ENCODE data around the gene KSR2. TPM values are rescaled to one million over a fixed set of nuclear protein-coding genes. Genes with fewer than 3 reads are reported as not detected.

The KSR2 gene
- total and polyA plus RNA-seq, 2 donors (not counting 3 experiments of a cell fraction or from before 2014, with no cell fraction given), result 2.1 to 5.2 TPM

DNA sequence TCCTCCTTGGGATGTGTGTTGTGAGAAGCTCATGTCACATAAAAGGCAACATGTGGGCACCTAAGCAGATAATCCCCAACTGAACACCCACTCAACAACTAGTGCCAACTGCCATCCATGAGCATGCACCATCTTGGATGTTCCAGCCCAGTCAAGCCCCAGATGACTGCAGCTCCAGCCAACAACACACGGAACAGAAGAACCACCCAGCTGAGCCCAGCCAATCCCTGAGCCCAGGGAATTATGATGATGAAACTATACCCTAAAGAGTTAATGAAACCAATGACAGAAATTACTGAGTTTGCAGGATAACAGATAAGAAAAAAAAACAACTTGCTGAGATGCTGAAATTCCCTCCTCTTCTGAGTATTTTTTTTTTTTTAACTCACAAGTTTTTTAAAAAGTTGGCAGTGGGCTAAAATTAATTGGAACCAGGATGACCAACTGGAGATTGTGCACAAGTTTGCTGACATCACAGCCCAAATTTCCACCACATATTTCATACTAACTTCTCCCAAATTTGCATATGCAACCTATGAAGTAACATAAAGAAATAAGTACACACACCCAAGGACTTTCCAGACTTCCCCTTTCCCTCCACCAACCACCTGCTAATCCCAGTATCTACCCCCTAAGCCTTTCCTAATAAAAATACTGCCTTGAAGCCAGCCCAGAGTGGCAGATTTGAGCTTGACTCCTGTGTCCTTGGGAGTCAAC is 124.5 kb downstream of the KSR2 start:
- no peak for FAIRE-seq
- BruUV-seq (replicated peaks), result no TSS peak

GRCh38 chr12:117842630-117843029 is 126.2 kb downstream of the KSR2 start:
- BruUV-seq (replicated peaks), result no TSS peak
- ChIA-PET POLR2A (no interaction called here), CTCF (interaction anchor here (1.1 to 1.9 kb wide), 2 partner anchors 14 to 606 kb away, joined by 3 to 11 read pairs; no protein-coding TSS in a partner anchor)
- Histone ChIP-seq H3K27ac (ENCODE audit: insufficient read depth, low read depth, low read length) (no peak overlapping the region), H3K4me3 (replicated peaks in 1 of 3; ENCODE audit: insufficient read depth in 1 of 3, low read depth in 1 of 3, low read length in 3 of 3) (no peak overlapping the region), H3K9me1 (replicated peaks; ENCODE audit: control insufficient read depth, extremely low read depth, insufficient read depth, low read length) (no peaks in the 10 kb centered on the region), H3K4me2 (ENCODE audit: insufficient read depth, low read length) (no peak overlapping the region), H3K9me3 (replicated peaks; ENCODE audit: control insufficient read depth, insufficient read depth, low read length) (no peaks in the 10 kb centered on the region), H2AFZ (ENCODE audit: low read depth, low read length) (no peak overlapping the region), H3K36me3 (ENCODE audit: control insufficient read depth in 2 of 2, extremely low read depth in 1 of 2, insufficient read depth in 2 of 2, low read length in 2 of 2) (no peaks in the 10 kb centered on the region), H3K9ac (replicated peaks; ENCODE audit: extremely low read depth, insufficient read depth, low read length) (no peak overlapping the region), H3K79me2 (ENCODE audit: control insufficient read depth, insufficient read depth, low read length) (no peaks in the 10 kb centered on the region), H3K27me3 (ENCODE audit: control insufficient read depth in 2 of 2, insufficient read depth in 2 of 2, low read length in 2 of 2) (peaks cover under 1 to 3% of the 10 kb centered on the region in 2 experiments), H4K20me1 (replicated peaks; ENCODE audit: control insufficient read depth, extremely low read depth, insufficient read depth, low read length) (no peaks in the 10 kb centered on the region), H3K4me1 (ENCODE audit: control insufficient read depth, extremely low read depth, insufficient read depth, low read length) (no peaks in the 10 kb centered on the region)
- TF ChIP-seq POLR2AphosphoS5 (IDR thresholded peaks at IDR 0.05; ENCODE audit: insufficient read depth, low read depth, low read length), result no peak
- TF ChIP-seq EZH2 (IDR thresholded peaks at IDR 0.05; ENCODE audit: borderline replicate concordance, low read depth, low read length, severe bottlenecking), result no peak
- TF ChIP-seq MAX (IDR thresholded peaks at IDR 0.05; ENCODE audit: insufficient read depth, insufficient read length), result no peak
- TF ChIP-seq GATA2 (IDR thresholded peaks at IDR 0.05; ENCODE audit: insufficient read depth, insufficient read length, low read depth, low read length), result no peak
- TF ChIP-seq CTCF (IDR thresholded peaks at IDR 0.05; ENCODE audit: extremely low read depth in 1 of 2, insufficient read depth in 1 of 2, low read depth in 1 of 2, low read length in 2 of 2), result no peak
- TF ChIP-seq MYC (IDR thresholded peaks at IDR 0.05; ENCODE audit: low read depth, low read length), result no peak
- no peak for TF ChIP-seq POLR2A (IDR thresholded peaks at IDR 0.05; ENCODE audit: low read depth, low read length)
- no peak for TF ChIP-seq JUN (IDR thresholded peaks at IDR 0.05; ENCODE audit: borderline replicate concordance, insufficient read depth, insufficient read length, low read depth)
- no peak for TF ChIP-seq FOS (IDR thresholded peaks at IDR 0.05; ENCODE audit: borderline replicate concordance, insufficient read depth, low read length)
- FAIRE-seq (no peak), DNase-seq (ENCODE audit: low read depth, low spot score) (no peak)
- dilution Hi-C loops (cut with MboI; ENCODE audit: extremely low pct_ligation_motif_present, low sequenced_read_pairs), result loop anchor here (25.0 kb wide), 2 partner anchors 230 to 480 kb away; partner anchors contain the start of gene NOS1
- intact Hi-C loops (cut with micrococcal nuclease), result no loop called here

More for the DNA sequence above, 124.5 kb downstream of the KSR2 start:
- Histone ChIP-seq H3K9me1 (replicated peaks; ENCODE audit: control insufficient read depth, extremely low read depth, insufficient read depth, low read length) (no peaks in the 10 kb centered on the region), H3K27me3 (ENCODE audit: control insufficient read depth in 2 of 2, insufficient read depth in 2 of 2, low read length in 2 of 2) (peaks cover 3 to 4% of the 10 kb centered on the region in 2 experiments), H3K4me1 (ENCODE audit: control insufficient read depth, extremely low read depth, insufficient read depth, low read length) (no peaks in the 10 kb centered on the region), H2AFZ (ENCODE audit: low read depth, low read length) (no peak overlapping the region), H3K4me2 (ENCODE audit: insufficient read depth, low read length) (no peak overlapping the region), H3K36me3 (ENCODE audit: control insufficient read depth in 2 of 2, extremely low read depth in 1 of 2, insufficient read depth in 2 of 2, low read length in 2 of 2) (no peaks in the 10 kb centered on the region), H3K79me2 (ENCODE audit: control insufficient read depth, insufficient read depth, low read length) (no peaks in the 10 kb centered on the region), H4K20me1 (replicated peaks; ENCODE audit: control insufficient read depth, extremely low read depth, insufficient read depth, low read length) (no peaks in the 10 kb centered on the region), H3K9me3 (replicated peaks; ENCODE audit: control insufficient read depth, insufficient read depth, low read length) (no peaks in the 10 kb centered on the region), H3K27ac (ENCODE audit: insufficient read depth, low read depth, low read length) (no peak overlapping the region), H3K9ac (replicated peaks; ENCODE audit: extremely low read depth, insufficient read depth, low read length) (no peak overlapping the region), H3K4me3 (replicated peaks in 1 of 3; ENCODE audit: insufficient read depth in 1 of 3, low read depth in 1 of 3, low read length in 3 of 3) (no peak overlapping the region)
- DNase-seq (ENCODE audit: low read depth, low spot score), result no peak
- dilution Hi-C loops (cut with MboI; ENCODE audit: extremely low pct_ligation_motif_present, low sequenced_read_pairs) (loop anchor here (25.0 kb wide), 2 partner anchors 232 to 482 kb away; partner anchors contain the start of gene NOS1), intact Hi-C loops (cut with micrococcal nuclease) (no loop called here)
- CTCF ChIA-PET, result interaction anchor here (0.5 to 1.9 kb wide), 5 partner anchors 13 to 477 kb away, joined by 3 to 12 read pairs (median 5); no protein-coding TSS in a partner anchor
- TF ChIP-seq POLR2AphosphoS5 (IDR thresholded peaks at IDR 0.05; ENCODE audit: insufficient read depth, low read depth, low read length) (no peak), FOS (IDR thresholded peaks at IDR 0.05; ENCODE audit: borderline replicate concordance, insufficient read depth, low read length) (no peak), POLR2A (IDR thresholded peaks at IDR 0.05; ENCODE audit: low read depth, low read length) (no peak)
- POLR2A ChIA-PET, result no interaction called here

Data from endothelial cell of umbilical vein (primary cell).